RPMI8226 (cell line): ENCODE data around the gene PIGN.

Source experiments
- DNase-seq: peaks from one replicate; pipeline ENCODE4 v3.0.0-alpha.2; 2015

The PIGN gene, protein sequence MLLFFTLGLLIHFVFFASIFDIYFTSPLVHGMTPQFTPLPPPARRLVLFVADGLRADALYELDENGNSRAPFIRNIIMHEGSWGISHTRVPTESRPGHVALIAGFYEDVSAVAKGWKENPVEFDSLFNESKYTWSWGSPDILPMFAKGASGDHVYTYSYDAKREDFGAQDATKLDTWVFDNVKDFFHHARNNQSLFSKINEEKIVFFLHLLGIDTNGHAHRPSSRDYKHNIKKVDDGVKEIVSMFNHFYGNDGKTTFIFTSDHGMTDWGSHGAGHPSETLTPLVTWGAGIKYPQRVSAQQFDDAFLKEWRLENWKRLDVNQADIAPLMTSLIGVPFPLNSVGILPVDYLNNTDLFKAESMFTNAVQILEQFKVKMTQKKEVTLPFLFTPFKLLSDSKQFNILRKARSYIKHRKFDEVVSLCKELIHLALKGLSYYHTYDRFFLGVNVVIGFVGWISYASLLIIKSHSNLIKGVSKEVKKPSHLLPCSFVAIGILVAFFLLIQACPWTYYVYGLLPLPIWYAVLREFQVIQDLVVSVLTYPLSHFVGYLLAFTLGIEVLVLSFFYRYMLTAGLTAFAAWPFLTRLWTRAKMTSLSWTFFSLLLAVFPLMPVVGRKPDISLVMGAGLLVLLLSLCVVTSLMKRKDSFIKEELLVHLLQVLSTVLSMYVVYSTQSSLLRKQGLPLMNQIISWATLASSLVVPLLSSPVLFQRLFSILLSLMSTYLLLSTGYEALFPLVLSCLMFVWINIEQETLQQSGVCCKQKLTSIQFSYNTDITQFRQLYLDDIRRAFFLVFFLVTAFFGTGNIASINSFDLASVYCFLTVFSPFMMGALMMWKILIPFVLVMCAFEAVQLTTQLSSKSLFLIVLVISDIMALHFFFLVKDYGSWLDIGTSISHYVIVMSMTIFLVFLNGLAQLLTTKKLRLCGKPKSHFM

DNA sequence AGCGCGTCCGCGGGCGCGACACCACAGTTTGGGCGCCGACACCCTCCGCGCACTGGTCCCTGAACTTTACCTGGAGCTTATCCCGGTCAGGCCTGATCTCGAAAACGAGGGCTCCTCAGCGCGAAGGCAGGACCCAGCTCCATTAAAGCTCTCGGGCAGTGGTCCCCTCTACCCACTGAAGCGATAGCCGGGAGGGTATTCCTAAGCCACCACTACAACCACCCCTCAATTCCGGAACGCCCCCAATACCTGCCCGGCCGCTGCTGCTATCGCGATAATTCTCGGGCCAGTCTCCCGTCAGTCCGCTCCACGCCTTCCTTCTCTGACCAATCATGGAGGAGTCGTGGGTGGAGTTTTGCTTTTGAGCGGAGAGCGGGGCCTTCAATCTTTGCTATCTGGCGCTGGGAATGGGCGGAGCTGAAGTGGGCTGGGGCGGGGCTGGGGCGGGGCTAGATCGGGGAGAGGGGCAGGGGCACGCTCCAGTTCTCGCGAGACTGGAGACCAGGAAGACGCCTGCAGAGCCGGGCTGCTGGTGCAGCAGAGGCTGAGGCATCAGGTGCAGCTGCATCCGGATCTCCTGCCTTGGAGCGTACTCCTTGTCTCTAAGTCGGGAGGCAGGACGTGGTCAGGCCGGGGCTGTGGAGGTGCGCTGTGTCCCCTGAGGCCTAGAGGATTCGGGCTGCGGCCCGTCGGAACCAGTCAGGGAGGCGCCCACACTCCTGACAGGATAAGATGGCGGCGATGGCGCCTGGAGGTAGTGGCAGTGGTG, at the start of gene PIGN, which contains the start of gene RELCH:
Gene PIGN (minus strand): TSS at position 283 of the 769 bp plus-strand sequence. CDS start 25,703 bp downstream, outside the sequence.
Gene RELCH (plus strand): TSS at position 482 of the 769 bp plus-strand sequence. CDS start 251 bp downstream, at position 733.
- peak; percentile 99 for DNase-seq

- DNase-seq = no peak
Measured at GRCh38 chr18:62236252-62236651, 49.4 kb upstream of the PIGN start.

DNA sequence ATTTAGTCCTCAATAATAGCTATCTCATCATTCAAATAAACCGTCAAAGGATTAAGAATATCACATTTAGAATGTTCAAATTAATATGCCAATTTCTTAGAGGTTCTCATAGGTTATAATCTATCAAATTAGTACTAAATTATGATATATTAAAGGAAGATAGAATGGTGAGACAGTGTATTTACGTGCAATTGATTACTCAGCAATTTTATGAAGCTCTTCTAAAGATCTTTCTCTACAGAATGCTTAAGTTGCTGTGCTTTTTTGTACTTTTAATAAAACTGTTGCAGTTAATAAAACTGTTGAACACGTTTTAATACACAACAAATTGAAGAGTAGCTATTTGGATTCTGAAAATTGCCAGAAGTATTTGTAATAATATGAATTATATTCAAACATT, 39.2 kb upstream of the PIGN start:
- DNase-seq = no peak

DNA sequence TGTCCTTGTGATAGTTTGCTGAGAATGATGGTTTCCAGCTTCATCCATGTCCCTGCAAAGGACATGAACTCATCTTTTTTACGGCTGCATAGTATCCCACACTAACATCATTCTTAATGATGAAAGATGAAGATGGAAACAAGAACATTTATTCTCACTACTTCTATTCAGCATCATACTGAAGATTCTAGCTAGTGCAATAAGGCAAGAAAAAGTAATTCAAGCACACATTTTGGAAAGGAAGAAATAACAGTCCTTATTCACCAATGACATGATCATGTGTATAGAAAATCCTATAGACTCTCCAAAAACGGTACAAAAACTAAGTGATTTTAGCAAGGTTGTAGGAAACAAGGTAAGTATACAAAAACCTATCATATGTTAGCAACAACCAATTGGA, 37.4 kb upstream of the PIGN start:
- no peak for DNase-seq

DNA sequence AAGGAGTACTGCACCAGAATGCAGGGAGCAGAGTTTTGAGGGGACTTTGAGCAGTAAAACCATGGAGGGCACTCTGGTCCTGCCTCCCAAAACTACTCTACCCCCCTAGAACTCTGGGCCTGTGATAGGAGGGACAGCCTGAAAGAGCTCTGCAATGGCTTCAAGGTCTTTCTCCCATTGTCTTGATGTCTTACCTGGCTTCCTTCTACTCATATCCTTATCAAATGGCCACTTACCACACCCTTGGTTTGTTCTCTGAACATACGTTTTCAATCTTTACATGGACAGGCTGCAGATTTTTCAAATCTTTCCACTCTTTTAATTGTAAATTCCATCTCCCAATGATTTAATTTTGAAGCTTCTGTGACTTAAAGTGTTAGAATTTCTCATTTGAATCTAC, 27.9 kb upstream of the PIGN start:
- DNase-seq = no peak

- no peak for DNase-seq
Measured at GRCh38 chr18:62211325-62211828, 24.5 kb upstream of the PIGN start.

DNA sequence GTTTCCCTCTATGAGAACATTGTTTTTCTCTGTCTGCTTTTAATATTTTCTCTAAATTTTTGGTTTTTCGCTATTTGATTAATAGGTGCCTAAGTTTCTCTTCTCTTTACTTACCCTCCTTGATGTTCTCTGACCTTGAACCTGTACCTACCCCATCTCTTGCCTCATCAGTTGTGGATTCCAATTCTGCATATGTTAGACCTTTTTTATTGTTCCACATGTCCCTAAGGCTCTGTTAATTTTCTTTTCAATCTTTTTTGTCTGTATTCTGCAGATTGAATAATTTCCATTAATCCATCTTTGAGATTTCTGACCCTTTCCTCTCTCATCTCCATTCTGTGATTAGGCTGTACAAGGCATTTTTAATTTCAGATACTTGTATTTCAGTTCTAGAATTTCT, 23.3 kb upstream of the PIGN start:
- DNase-seq = no peak

- DNase-seq = no peak
Measured at GRCh38 chr18:62209046-62209445, 22.2 kb upstream of the PIGN start.

GRCh38 chr18:62206593-62206992, 19.7 kb upstream of the PIGN start:
- DNase-seq = no peak

- no peak for DNase-seq
Measured at GRCh38 chr18:62205824-62206223, 19.0 kb upstream of the PIGN start.

DNA sequence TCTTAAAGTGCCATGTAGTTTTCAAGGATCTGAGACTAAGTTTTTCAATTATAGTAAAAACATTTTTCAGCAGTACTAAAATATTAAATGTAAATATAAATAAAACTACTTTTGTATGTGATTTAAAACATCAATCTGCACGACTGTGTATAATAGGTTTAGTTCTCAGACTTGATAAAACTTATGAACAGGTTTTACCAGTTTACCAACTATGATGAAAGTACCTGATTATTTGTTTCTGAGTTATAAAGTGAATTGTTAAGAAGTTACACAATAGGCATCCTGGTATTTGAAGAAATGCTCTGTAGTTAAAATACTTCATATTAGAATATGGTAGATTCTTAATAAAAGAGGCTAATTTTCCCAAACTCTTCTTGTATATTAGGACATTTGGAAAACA, 15.0 kb upstream of the PIGN start:
- DNase-seq = no peak

GRCh38 chr18:62200121-62200914, 13.5 kb upstream of the PIGN start:
- DNase-seq = no peak

DNA sequence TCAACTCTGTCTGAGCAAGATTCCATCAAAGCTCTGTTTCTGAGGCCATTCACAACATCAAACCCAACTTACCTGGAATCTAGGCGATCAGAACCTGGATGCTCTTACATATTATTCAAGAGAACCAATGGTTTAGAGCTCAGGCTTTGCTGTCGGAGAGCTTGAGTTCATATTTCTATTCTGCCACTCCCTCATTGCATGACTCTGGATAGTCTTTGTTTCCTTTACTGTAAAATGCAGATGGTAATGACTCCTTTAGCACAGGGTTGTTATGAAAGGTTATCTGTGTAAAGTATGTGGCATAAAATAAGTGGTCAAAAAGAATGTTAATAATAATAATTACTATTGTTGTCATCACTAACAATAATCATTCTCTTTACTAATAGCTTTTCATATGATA, 12.8 kb upstream of the PIGN start:
- no peak for DNase-seq

DNA sequence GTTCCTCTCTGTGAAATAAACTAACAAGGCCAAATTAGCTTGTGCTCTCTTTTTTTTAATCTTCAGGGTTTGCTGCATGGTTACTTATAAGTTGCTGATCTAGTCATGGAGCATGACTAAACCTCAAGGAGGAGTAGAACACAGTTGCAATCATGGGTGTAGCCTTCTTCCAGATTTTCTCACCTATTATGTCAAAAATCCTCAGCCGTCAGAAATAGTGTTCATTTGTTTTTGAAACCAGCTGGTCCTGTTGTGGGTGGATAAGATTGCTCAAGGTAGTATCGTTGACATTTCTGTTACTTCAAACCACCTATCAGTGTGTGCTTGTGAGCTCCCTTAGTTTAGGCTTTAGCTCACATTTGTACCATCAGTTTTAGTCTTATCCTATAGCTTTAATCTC, 11.4 kb upstream of the PIGN start:
- DNase-seq = no peak

DNA sequence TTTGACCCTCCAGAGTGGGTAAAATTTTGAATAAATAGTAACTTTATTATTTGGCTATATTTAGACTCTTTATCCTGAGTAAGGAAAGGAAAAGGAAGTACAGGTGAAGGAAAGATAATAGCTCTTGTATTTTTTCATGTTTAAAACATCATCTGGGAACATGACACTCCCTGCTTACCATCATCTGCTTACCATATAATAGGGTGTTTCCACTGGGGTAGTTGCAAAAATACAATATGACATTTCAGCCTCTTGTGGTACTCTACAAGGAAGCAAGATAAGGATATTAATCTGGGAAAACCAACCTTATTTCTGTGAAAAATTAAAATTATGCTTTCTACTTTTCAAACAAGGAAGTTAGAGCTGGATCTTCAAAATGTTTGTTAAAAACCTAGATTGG, 10.1 kb upstream of the PIGN start:
- DNase-seq = no peak

GRCh38 chr18:62196079-62196478, 9.2 kb upstream of the PIGN start:
- DNase-seq = no peak

GRCh38 chr18:62189208-62189607, 2.4 kb upstream of the PIGN start:
- no peak for DNase-seq

GRCh38 chr18:62187543-62188510, 971 bp upstream of the PIGN start:
- DNase-seq = peak; percentile 61

DNA sequence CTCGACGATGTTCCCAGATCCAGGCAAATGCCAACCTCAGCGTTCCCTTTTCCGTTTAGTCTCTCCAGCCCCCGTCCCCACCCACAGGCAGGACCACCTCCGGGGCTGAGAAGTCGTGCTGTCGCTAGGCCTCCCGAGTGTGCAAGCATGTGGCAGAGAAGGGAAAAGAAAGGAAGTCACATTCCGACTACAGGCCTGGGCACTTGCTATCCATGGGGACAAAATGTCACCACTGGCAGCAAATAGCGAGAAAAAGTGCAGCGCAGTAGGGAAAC, 420 bp downstream of the PIGN start:
- no peak for DNase-seq

DNA sequence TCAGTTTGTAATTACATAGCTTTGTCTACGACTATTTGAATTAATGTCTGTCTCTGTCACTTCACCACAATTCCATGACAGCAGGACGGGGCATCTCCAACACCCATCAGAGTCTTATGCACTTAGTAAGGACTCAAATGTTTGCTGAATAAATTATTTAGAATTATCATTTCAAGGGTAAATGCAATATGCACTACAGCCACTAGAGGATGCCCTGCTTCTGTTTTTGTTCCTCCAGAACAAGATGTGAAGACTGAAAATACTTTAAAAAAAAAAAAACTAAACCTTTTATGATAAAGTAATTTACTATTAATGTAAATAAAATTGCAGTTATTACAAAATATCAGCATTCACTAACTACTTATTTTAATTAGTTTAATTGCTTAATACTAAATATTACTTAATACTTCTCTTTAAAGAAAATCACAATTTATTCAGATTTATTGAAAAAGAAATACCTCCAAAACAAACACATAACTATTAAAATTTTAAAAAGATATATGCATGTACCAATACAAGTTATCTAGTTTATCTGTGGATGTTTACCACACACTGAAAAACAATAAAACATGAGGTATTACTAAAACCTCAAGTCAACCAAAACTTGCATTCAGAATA, 3.2 kb downstream of the PIGN start:
- DNase-seq = peak; percentile 70

DNA sequence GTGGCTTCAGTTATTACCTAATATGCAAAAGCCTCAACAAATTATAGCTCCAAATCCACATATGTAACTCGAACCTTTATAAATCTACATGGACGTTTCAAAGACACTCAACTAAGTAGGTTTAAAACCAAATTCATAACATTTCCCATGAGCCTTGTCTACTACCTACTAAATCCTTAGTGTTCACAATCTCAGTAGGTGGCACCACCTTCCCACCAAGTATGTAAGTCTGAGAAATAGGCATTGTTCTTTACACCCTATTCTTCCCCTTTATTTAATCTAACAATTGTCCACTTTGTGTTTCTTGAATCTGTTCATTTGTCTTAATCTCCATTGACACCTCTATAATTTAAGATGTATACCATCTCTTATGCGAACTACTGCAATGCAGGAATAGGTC, 4.6 kb downstream of the PIGN start:
- DNase-seq = no peak
